Pulmonary artery endothelial cell (primary cell): Measurements from ENCODE around the gene L3MBTL2. TPM values are rescaled to one million over a fixed set of nuclear protein-coding genes. Genes with fewer than 3 reads are reported as not detected.
"Not testable (repeated sequence)": the region's sequence is repeated elsewhere in the genome, so short reads cannot be mapped to it uniquely, and the experiment has no call there.

Experiments
- DNase-seq: peaks from one replicate; pipeline ENCODE4 v3.0.0-alpha.2; 2011; ENCODE audit warnings: low read depth, low spot score
- total RNA-seq: library from RNA; depleted of rRNA; stranded (reverse); fragments of >200 nt; gene quantifications from 2 replicates; pipeline ENCODE4 v1.2.3, GENCODE V29; 2014

L3MBTL2 gene
- total RNA-seq, 1 donor from 2014 or later, result 30.2 TPM

DNA sequence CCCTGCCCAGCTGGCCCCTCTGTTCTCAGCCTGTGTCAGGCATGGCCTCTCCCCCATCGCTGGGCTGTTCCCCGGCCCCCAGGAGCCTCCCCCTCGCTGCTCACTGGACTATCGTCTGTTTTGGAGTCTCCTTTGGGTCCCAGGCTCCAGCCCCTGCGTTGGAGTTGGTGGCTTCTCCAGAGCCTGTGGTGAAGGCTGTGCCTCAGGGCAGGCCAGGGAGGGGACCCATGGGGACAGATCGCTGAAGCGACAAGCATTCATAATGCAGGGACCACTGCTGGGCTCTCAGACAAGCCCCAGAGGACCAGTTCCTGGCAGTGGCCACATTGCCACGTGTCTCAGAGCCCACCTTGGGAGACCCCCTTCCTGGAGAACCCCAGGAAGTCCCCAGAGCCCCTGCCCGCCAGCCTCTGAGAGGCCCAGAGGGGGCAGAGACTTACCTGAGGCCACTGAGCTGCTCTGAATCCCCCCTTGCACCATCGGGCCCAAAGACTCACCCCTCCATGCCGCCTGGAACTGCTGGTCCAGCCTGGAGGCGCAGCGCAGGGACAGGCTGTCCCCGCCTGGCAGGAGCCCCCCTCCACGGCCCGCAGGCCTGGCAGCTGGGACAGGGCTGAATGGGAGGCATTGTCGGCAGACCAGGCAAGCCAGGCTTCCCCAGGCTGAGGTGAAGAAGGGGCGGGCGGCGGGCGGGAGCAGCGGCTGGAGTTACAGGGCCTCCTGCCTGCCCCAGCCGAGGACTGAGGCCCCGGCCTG is 35.4 kb downstream of the L3MBTL2 start, which contains the start of gene CHADL:
Gene CHADL (minus strand): TSS at position 555 of the 756 bp plus-strand sequence. CDS start 50 bp downstream, at position 505.
- DNase-seq, result no peak

DNA sequence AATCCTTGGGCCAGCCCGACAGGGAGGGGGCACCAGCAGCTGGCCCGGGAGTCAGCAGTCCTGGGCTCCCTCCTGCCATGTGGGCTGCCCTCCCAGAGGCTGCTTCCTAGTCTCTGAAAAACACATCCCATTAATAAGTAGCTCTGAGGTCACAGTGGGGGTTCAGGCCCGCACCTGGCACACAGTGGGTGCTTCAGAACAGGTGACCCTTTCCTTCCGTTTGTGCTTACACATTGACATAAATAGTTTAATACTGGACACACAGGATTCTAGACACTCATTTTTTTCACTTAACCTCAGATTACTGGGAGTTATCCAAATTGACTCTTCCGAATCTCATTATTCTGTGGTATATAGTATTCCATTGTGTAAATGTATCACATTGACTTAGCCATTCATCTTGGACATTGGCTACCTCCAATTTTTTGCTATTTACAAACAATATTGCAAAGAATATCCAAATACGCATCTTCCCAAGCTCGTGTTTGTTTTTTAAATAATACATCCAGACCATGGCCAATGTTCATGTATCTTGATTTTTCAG is 36.1 kb downstream of the L3MBTL2 start:
- no peak for DNase-seq

DNA sequence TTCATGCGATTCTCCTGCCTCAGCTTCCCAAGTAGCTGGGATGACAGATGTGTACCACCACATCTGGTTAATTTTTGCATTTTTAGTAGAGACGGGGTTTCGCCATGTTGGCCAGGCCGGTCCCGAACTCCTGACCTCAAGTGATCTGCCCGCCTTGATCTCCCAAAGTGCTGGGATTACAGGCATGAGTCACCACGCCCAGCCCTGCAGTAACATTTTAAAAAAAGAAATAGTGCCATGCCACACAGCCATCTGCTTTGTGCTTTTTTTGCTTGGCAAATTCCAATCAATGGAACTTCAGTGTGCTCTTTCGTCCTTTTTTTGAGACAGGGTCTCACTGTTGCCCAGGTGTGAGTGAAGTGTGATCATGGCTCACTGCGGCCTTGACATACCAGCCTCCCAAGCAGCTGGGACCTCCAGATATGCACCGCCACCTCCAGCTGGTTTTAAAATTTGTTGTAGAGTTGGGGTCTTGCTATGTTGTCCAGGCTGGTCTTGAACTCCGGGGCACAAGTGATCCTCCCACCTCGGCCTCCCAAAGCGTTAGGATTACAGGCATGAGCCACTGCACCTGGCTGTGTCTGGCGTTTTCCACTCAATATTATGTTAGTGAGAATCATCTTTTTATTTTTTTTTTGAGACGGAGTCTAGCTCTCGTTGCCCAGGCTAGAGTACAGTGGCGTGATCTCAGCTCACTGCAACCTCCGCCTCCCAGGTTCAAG is 37.4 kb downstream of the L3MBTL2 start:
- DNase-seq, result no peak

DNA sequence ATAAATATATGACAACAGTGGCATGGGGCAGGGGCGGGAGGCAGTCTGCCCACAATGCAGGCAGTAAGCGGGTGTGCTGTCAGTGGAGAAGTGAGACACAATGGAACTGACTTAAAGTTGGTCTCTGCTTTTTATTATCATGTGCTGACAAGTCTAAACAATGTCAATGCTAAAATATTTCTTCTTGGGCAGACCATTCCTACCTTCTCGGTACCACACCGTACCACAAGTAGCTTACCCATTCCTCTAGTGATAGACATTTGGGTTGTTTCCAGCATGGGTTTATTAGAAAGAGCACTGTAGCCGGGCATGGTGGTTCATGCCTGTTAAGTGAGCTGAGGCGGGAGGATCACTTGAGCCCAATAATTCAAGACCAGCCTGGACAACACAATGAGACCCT is 38.2 kb downstream of the L3MBTL2 start:
- DNase-seq, result no peak

DNA sequence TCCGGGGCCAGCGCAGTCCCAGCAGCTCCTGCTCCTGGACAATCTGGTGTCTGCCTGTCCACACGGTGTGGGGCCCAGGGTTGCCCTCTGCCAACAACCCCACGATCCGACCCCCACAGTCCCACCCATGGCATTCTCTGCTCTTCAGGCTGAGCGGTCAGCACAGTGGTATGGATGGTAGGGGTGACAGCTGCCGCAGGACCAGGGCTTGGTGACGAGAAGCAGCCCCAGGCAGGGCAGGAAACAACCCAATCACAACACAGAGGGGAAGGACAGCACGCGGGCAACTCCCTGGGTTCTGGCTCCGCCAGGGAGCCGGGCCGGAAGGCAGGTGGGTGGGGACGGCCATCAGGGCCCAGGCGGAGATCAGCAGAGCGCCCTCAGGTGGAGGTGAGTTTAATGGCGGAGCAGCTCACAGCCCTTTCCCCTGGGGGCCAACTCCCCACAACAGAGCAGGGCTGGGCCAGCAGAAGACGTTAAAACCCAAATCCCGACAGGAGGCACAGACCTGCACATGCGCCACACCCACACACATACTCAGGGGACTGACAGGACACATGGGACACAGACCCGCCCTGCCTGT is 40.9 kb downstream of the L3MBTL2 start:
- no peak for DNase-seq

DNA sequence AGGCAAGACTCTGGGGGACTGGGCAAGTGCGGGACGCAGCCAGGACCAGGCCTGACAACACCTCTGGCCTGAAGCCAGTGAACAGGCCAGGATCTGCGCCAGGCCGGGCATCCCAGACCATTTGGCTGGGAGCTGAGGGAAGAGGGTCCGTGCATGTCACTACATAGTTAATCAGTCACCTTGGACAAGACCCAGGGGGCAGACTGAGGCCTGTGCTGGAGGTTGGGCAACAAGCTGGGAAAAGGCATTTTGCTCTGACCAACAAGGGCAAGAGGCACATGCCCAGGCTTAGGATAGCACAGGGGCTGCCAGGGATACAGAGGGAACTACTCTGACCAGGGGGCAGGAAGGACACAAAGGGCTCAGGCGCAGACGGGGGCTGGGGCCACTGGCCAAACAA is 42.6 kb downstream of the L3MBTL2 start:
- no peak for DNase-seq

DNA sequence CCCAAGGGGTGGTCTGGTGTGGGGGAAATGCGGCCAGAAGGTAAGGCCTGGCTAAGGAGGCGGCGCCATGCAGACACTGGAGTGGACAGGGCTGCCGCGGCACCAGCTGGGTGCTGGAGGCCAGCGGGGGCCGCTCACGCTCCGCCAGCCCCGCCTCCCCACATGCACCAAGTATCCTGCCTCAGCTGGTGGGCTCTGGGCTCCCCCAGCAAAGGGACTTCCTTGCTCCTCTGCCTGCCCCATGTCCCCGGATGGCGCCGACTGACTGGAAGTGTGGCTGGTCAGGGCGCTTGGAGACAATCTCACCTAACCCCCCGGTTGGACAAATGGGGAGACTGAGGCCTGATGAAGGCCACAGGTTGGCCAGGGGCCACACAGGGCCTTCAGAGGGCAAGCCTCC is 43.2 kb downstream of the L3MBTL2 start:
- DNase-seq, result no peak

DNA sequence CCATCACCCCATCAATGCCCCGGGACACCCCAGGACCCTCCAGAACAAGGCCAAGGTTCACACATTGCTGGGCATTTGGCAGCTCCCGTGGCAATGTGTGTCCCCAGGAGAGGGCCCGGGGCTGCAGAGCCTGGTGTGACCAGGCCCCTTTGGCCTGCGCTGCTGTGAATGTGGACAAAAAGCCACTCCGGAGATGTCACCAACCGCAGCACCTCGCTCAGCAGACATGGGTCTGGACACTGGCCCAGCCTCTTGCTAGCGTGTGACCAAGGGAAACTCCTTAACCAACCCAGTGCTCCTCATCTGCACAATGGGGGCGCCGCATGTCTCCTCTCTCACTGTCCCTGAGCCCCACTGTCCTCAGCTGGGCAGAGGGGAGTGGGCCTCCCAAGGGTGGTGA is 43.6 kb downstream of the L3MBTL2 start:
- no peak for DNase-seq

DNA sequence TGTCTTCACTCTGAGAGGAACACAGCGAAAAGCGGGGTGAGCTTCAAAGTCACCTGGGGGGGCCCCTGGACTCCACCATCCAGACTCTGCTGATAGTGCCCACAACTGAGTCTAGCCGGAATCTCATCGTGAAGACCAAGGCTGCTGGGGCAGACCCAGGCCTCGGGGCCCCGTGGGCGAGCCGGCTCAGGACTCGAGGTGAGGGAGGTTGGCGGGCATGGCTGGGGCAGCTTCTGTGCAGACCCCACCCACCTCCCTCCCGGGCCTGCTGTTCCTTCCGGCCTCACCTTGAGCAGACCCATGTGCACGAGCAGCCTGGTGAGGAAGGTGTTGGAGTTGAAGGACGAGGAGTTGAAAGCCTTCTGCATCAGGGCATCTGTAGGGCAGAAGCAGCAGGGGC is 44.3 kb downstream of the L3MBTL2 start:
- DNase-seq, result no peak

DNA sequence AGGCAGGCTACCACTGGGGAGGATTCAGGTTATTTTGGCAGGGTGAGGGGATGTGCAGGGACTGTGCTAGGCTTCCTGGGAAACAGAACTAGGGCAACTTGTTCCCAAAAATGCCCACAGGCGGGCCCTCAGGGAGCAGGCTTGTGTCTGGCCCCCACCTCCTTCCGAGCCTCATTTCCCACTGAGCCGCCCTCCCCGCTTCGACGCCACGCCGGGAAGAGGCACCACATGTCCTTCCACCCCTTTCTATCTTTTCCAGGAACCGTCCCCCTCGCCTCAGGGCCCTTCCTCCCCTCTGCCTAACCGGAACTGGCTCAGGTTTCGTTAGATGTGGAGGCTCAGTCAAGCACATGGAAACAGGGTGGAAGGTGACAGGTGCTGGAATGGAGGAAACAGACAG is 45.0 kb downstream of the L3MBTL2 start:
- no peak for DNase-seq

DNA sequence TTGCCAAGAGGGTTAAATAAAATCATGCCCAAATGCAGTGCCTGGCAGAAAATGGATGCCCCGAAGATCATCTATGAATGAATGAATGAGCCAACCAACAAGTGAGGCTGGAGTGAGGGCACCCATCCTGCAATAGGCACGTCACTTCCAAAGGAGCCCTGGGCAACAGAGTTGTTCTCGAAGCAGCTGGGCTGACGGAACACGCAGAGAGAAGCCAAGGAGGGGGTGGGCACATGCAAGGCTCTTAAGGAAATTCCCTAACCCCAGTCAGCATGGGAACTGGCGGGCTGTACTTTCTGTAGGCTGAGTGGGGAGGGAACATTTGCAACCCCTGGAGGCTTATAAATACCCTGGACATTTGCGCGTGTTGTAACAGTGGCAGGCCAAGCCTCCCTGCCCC is 47.3 kb downstream of the L3MBTL2 start:
- no peak for DNase-seq

DNA sequence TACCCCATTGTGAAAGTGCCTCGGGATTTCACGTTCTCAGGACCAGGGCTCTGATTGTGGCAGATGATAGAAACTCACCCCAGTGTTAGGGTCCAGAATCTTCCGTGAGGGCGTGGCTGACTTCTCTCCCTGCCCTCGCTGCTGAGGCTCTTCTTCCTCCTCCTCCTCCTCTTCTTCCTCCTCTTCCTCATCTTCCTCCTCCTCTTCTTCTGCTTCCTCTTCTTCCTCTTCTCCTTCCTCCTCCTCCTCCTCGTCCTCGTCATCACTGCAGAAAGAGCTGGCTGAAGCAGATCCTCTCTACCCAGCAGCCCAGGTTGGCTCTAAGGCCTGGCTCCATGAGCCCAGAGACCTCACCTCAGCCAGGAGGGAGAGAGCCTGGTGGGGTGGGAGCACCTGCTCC is 49.1 kb downstream of the L3MBTL2 start:
- DNase-seq, result no peak

DNA sequence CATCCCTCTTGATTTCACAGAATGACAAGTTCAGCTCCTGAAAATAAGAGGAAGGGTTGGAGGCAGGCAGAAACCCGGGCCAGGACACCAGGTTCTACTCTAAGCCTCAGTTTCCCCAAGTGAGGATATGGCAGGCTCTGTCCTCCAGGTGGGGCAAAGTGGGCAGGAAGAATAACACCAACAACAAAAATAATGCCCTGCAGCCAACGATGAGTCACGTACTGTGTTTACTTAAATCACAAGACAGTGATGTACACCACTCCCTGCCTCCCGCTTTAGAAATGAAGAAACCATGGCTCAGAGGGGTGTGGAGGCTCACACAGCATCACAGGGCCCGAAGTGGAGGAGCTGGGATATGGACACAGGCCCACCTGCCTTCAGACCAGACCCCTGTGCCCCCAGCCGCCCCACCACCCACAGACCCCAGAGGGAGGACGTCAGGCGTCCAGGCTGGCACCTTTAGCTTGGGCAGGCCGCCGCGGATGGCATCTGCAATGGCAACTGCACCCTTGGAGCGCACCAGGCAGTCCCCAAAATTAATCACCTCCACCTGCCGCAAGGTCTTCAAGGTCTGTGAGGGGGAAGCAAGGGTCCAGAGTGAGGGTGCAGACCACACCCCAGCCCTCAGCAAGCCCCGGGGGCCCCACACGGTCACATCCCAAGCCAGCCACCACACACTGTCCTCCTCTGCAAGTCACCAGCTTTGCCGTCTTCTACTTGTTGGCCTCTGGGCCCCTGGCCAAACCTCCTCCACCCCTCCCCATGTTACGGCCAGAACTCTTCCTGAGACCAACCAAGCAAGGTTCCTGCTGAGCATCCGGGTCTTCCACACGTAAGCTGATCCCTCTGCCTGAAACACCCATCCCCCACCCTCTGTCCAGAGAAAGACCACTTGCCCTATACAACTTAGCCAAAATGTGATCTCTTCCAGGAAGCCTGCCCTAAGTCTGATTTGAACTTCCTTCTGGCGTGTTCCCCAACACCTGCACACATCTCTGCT is 51.4 kb downstream of the L3MBTL2 start:
- peak; percentile 35 for DNase-seq

DNA sequence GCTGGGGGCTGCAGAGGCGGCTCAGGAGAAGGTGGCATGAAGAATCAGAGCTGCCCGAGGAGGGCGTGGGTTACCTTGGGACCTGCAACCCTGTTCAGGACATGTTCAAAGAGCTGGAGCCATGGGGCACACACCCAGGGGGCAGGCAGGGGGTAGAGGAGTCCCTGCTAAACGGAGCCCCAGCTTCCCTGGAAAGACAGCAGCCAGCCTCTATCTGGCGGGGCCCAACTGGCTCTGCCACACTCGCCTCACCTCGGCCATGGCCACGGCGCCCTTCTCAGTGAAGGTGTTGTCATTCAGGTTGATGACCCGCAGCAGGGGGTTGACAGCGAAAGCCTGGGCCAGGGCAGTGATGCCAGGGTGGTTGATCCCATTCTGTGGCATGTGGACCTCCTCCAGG is 52.6 kb downstream of the L3MBTL2 start:
- DNase-seq, result no peak

DNA sequence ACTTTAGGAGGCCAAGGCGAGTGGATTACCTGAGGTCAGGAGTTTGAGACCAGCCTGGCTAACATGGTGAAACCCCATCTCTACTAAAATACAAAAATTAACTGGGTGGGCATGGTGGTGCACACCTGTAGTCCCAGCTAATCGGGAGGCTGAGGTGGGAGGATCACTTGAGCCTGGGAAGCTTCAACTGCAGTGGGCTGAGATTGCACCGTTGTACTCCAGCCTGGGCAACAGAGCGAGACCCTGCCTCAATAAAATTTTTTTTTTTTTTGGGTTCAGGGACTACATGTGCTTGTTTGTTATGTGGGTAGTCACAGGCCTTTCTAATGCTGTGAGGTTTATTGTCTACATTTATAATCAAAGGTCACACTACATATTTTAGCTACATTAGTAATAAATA is 54.6 kb downstream of the L3MBTL2 start:
- not testable (repeated sequence) for DNase-seq

DNA sequence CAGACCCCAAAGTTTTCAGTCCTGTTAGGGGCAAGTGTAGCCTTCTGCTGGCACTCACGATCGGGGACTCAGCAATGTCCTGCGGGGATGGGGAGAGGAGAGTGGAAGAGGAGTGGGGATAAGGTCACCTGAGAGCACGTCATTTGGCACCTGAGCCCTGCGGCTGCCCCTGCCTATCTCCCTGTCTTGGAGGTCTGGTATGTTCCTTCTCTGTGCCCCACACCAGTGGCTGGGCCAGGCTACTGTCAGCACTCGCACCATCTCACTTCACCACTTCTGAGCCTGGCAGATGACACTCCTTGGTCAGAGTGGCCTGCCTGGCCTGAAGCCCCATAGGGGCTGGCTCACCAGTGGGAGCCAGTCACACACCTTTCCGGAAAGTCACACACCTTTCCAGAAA is 55.8 kb downstream of the L3MBTL2 start:
- no peak for DNase-seq

DNA sequence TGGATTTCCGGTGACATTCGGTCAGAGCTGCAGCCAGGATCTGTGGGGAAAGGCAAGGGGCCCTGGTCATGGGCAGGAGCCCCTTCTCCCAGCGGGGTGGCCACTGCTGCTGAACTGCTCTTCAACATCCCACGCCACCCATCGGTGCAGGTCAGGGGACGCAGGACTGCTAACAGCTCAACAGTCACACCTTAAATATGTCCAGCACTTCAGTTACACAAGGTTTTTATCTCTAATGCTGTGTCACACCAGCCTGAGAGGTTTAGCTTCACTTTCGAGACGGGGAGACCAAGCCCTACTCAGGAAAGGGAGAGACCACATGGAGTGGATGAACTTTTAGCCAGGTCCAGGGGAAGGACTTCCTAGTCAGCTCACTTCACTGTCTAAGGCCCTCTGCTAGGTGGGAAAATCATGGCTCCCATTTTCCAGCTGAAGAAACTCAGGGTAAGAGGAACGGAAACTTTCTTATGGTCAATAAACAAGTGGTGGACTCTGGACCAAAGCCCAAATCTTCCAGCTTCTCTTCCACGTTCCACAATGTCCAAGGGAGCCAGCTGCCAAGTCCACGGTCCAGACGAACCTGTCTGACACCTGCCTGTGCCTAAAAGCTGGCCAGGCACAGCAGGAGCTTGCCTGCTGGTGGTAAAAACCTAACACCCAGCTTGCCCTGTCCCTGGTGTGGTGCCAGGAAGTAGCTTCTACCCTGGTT is 56.6 kb downstream of the L3MBTL2 start:
- no peak for DNase-seq

DNA sequence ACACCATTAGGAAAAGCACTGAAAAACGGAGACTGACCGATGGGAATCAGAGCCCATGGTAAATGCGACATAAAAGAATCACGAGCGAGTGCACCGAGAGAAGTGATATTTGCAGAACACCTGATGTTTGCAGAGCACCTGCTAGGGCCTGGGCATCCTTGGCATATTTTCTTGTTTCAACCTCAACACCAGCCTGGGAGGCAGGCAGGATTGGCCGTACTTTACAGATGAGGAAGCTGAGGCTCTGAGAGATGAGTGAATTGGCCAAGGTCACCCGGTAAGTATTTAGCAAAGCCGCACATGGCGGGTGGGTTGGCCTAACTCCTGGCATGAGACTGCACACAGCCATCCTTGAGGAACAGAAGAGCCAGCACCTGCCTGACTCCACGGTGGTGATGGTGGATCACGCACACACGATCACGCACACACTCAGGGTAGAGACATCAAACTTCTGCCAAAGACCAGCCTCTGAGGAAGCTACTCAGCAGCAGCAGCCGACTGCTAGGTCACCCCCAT is 57.2 kb downstream of the L3MBTL2 start:
- DNase-seq, result no peak

DNA sequence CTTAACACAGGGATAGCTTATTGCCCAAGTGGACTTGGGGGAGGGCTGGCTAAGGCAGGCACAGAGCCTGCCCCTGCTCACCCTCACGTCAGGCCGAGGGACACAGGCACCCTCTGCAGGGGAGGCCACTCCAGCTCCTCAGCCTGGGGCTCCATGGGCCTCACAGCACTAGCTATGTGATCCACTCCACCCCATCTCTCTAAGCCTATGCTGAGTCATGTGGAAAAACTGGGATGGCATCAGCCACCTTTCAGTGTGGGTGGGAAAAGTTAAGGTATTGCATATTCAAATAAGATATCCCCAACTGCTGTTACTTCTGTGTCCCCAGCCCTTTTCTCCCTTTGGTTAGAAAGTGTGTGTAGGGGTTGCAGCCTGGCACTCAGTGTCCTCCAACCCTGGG is 58.6 kb downstream of the L3MBTL2 start:
- no peak for DNase-seq

DNA sequence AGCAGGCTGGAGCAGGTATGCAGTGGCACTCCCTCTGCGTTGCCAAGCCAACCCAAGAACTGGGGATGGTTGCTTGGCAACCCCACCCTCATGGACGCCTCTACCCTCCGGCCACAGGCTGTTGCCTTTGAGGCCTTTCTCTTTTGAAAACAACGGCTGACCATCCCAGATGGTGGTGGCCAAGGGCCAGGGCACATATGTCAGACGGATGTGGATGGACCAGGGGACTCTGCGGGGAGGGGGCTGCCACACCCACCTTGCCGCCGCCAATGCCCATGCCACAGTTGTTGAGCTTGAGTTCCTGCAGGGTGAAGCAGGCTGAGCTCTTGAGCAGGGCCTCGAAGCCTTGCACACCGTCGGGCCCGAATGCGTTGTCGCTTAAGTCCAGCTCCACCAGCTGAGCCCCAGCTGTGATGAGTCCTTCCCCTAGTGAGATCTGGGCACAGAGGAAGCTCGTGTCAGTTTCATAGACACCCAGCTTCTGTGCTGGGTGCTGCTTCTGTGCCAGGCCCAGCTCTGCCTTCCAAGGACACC is 59.4 kb downstream of the L3MBTL2 start:
- DNase-seq, result no peak
